Neural progenitor cell (in vitro differentiated cells): Measurements from ENCODE around the gene DHX34.

Experiments
- EZH2 ChIP-seq: fragments of 200-600 bp; sonication (generic); IDR thresholded peaks from 2 replicates; pipeline ENCODE4 v1.6.1; 2017; ENCODE audit warnings: antibody characterized with exemption, mild to moderate bottlenecking, moderate library complexity
- EZH2phosphoT487 ChIP-seq: fragments of 200-600 bp; sonication (generic); IDR thresholded peaks from 2 replicates; pipeline ENCODE4 v1.6.1; 2017; ENCODE audit warnings: antibody characterized with exemption
- TF ChIP-seq, protein P1 (sequence below): fragments of 200-600 bp; sonication (generic); IDR thresholded peaks from 2 replicates; pipeline ENCODE4 v1.5.1; 2017; ENCODE audit warnings: antibody characterized with exemption, mild to moderate bottlenecking

DNA sequence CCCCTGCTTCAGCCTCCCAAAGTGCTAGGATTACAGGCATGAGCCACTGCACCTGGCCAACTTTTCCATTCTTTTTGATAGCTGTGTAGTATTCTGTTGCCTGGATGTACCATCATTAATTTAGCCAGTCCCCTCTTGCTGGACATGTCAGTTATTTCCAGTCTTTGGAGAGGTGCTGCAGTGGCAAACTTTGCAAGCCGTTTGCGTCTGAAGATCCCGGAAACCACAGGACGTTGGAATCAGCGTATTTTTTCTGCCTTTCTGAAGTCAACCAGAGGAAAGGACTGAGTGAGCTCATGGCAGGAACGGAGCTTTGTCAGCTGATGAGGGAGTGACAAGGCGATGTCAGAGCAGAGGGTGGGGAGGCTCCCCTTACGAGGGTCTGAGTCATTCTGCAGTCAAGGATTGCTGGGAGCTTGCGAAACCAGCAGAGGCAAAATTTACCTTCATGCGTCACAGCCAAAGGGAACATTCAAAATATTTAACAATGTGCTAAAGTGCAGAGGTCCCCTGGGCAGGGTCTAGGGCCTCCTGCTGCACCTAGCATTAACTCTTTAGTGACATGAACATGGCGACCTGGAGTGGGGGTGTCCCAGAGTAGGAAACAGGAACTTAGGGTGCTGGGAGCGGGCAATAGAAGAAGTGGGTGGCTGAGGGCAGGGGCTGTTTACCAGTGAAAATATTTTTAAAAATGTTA lies 33.8 kb upstream of the DHX34 start:
- TF ChIP-seq, protein P1, sequence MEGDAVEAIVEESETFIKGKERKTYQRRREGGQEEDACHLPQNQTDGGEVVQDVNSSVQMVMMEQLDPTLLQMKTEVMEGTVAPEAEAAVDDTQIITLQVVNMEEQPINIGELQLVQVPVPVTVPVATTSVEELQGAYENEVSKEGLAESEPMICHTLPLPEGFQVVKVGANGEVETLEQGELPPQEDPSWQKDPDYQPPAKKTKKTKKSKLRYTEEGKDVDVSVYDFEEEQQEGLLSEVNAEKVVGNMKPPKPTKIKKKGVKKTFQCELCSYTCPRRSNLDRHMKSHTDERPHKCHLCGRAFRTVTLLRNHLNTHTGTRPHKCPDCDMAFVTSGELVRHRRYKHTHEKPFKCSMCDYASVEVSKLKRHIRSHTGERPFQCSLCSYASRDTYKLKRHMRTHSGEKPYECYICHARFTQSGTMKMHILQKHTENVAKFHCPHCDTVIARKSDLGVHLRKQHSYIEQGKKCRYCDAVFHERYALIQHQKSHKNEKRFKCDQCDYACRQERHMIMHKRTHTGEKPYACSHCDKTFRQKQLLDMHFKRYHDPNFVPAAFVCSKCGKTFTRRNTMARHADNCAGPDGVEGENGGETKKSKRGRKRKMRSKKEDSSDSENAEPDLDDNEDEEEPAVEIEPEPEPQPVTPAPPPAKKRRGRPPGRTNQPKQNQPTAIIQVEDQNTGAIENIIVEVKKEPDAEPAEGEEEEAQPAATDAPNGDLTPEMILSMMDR = no peak
- TF ChIP-seq EZH2 (no peak), EZH2phosphoT487 (no peak)
